Smooth muscle cell (in vitro differentiated cells): ENCODE data around the gene CLCN6. TPM values are rescaled to one million over a fixed set of nuclear protein-coding genes. Genes with fewer than 3 reads are reported as not detected.
A peak's percentile ranks its signal among the peaks of the same experiment; 100 is the strongest.

Experiments
- DNase-seq: peaks from one replicate; lab custom pipeline; 2025; ENCODE audit not compliant: unreplicated experiment; lab: John Stamatoyannopoulos, UW
- H2AFZ ChIP-seq: fragments of 200-600 bp; sonication (generic); 2 replicates; pipeline ENCODE4 v1.6.0; 2016; ENCODE audit warnings: antibody characterized with exemption, low read depth, mild to moderate bottlenecking
- H3F3A ChIP-seq: fragments of 200-600 bp; sonication (generic); 2 replicates; pipeline ENCODE4 v1.6.0; 2017; ENCODE audit warnings: antibody characterized with exemption, low read depth
- H3K27ac ChIP-seq: fragments of 200-600 bp; sonication (generic); 2 replicates; pipeline ENCODE4 v1.5.1; 2016; ENCODE audit warnings: low read depth, mild to moderate bottlenecking
- H3K27me3 ChIP-seq: fragments of 200-600 bp; sonication (generic); 2 replicates; pipeline ENCODE4 v1.6.1; 2016; ENCODE audit warnings: low read depth, mild to moderate bottlenecking
- H3K36me3 ChIP-seq: fragments of 200-600 bp; sonication (generic); 2 replicates; pipeline ENCODE4 v1.5.1; 2016; ENCODE audit warnings: low read depth
- H3K4me1 ChIP-seq: fragments of 200-600 bp; sonication (generic); 2 replicates; pipeline ENCODE4 v1.5.1; 2016; ENCODE audit warnings: low read depth
- H3K4me2 ChIP-seq: fragments of 200-600 bp; sonication (generic); 2 replicates; pipeline ENCODE4 v1.6.0; 2016; ENCODE audit warnings: mild to moderate bottlenecking
- H3K4me3 ChIP-seq: fragments of 200-600 bp; sonication (generic); 2 replicates; pipeline ENCODE4 v1.5.1; 2016; ENCODE audit warnings: mild to moderate bottlenecking
- H3K79me2 ChIP-seq: fragments of 200-600 bp; sonication (generic); 2 replicates; pipeline ENCODE4 v1.6.0; 2016; ENCODE audit warnings: low read depth, mild to moderate bottlenecking
- H3K9ac ChIP-seq: fragments of 200-600 bp; sonication (generic); 2 replicates; pipeline ENCODE4 v1.6.0; 2016; ENCODE audit warnings: low read depth
- H3K9me3 ChIP-seq: fragments of 200-600 bp; sonication (generic); replicated peaks from 2 replicates; pipeline ENCODE4 v1.5.1; 2016; ENCODE audit warnings: low read depth
- H4K20me1 ChIP-seq: fragments of 200-600 bp; sonication (generic); 2 replicates; pipeline ENCODE4 v1.6.0; 2016; ENCODE audit warnings: low read depth
- WGBS: methylation state at CpG from one replicate; pipeline ENCODE4 v1.1.7; 2016; ENCODE audit warnings: low lambda C conversion rate; 5-methylcytosine and 5-hydroxymethylcytosine counted together
- polyA plus RNA-seq: library from polyadenylated mRNA; unstranded; fragments of >200 nt; fragmentation: Nextera tagmentation; extraction: Ambion mirVana; gene quantifications from 2 replicates; pipeline ENCODE4 v1.2.1, GENCODE V29; 2016
- total RNA-seq: library from RNA; depleted of rRNA; stranded (reverse); fragments of >200 nt; gene quantifications from 2 replicates; pipeline ENCODE4 v1.2.3, GENCODE V29; 2014
- TF ChIP-seq, protein P1 (sequence below): fragments of 200-600 bp; sonication (generic); IDR thresholded peaks from 2 replicates; pipeline ENCODE4 v1.5.1; 2017; ENCODE audit warnings: borderline replicate concordance, mild to moderate bottlenecking, antibody characterized with exemption; ENCODE audit not compliant: insufficient read depth, poor library complexity, severe bottlenecking

Gene CLCN6
- total and polyA plus RNA-seq, 2 experiments from 2014 or later = 9.9 to 13.6 TPM

DNA sequence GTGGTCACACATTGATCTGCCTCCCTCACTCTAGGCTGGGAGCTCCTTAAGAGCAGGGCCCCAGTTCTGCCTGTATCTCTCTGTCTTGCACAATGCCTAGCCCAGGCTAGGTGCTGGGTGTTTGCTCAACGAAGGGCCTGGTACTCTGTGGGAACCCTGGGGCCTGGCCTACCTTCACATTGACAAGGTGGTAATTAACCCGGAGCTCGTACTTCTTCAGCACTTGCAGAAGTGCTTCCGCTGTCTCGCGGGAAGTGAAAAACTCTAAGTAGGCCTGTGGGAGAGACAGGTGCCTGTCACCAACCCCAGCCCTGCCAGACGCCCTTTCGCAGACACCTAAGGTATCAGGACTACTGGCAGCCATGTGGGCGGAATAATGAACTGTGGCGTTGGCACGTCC is 13.9 kb upstream of the CLCN6 start:
- no peak overlapping the region for H3K4me3 ChIP-seq
- H3K4me2 ChIP-seq = peak overlapping the region; percentile 1
- WGBS = 75% methylated on average over 11 of the region's 11 CpGs
- H4K20me1 ChIP-seq = no peaks in the 10 kb centered on the region
- H3K9ac ChIP-seq = peak overlapping the region; percentile 43
- H2AFZ ChIP-seq = no peak overlapping the region
- peak overlapping the region; percentile 71 for H3K27ac ChIP-seq
- no peaks in the 10 kb centered on the region for H3K27me3 ChIP-seq
- no peaks in the 10 kb centered on the region for H3K79me2 ChIP-seq
- TF ChIP-seq, protein P1, sequence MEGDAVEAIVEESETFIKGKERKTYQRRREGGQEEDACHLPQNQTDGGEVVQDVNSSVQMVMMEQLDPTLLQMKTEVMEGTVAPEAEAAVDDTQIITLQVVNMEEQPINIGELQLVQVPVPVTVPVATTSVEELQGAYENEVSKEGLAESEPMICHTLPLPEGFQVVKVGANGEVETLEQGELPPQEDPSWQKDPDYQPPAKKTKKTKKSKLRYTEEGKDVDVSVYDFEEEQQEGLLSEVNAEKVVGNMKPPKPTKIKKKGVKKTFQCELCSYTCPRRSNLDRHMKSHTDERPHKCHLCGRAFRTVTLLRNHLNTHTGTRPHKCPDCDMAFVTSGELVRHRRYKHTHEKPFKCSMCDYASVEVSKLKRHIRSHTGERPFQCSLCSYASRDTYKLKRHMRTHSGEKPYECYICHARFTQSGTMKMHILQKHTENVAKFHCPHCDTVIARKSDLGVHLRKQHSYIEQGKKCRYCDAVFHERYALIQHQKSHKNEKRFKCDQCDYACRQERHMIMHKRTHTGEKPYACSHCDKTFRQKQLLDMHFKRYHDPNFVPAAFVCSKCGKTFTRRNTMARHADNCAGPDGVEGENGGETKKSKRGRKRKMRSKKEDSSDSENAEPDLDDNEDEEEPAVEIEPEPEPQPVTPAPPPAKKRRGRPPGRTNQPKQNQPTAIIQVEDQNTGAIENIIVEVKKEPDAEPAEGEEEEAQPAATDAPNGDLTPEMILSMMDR = no peak
- DNase-seq = no peak
- H3K4me1 ChIP-seq = peaks cover 6% of the 10 kb centered on the region
- no peaks in the 10 kb centered on the region for H3K9me3 ChIP-seq
- H3K36me3 ChIP-seq = no peaks in the 10 kb centered on the region
- no peaks in the 10 kb centered on the region for H3F3A ChIP-seq

DNA sequence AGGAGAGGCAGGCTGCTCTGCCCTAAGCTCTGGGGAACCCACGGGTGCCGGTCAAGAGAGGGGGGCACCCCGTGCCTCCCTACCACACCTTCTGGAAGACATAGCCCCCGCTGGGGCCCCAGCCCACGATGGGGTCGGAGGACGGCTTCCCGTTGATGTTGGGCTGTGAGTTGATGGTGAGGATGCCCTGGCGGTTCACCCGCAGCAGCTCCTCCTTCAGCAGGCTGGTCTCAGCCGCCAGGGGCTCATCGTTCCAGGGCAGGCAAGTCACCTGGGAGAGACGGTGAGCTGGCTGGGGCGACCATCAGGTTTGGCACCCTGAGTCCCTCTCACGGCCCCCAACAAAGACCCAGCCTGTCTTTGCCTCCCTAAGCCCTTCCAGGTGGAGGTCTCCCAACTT is 12.2 kb upstream of the CLCN6 start:
- Histone ChIP-seq H4K20me1 (no peaks in the 10 kb centered on the region), H3K9ac (no peak overlapping the region), H3K36me3 (no peaks in the 10 kb centered on the region), H3K4me3 (no peak overlapping the region), H3F3A (no peaks in the 10 kb centered on the region), H3K4me1 (peaks cover 2% of the 10 kb centered on the region), H3K27me3 (no peaks in the 10 kb centered on the region), H2AFZ (no peak overlapping the region), H3K79me2 (no peaks in the 10 kb centered on the region), H3K9me3 (no peaks in the 10 kb centered on the region), H3K27ac (no peak overlapping the region), H3K4me2 (no peak overlapping the region)
- WGBS = 96% methylated on average over 15 of the region's 15 CpGs
- DNase-seq = no peak
- TF ChIP-seq, protein P1 = no peak

DNA sequence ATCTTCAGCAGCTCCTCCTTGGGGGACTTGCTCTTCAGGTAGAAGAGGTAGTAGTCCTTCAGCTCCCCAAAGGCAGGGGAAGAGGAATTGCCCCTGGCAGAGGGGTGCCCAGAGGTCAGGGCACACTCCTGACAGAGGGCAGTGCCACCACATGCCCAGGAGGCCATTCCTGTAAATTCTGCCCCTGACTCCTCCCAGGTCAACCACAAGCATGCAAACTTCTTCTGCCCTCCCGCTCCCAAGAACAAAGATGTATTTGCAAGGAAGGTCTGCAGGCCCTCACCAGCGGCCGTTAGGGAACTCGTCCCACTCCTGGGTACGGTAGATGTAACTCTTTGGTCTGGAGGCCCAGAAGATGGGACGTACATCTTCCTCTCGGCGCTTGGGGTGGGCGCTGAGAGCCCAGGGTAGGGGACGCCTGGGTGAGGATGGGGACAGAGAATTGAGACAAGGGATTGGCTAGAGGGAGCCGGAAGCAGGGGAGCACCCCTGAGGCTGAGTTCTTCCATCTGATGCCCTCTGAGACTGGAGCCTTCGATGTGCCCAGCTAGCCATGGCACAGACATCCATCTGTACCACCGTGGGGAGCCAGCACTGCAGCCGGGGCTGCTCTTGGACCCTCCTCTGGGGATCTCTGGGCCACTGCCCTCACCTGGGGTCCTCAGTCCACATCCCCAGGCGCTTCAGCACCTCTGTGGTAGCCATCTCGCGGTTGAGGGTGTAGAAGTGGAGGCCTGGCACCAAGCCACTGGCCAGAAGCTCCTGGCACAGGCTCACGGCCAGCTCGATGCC is 11.3 kb upstream of the CLCN6 start:
- Histone ChIP-seq H3K9me3 (no peaks in the 10 kb centered on the region), H3K79me2 (no peaks in the 10 kb centered on the region), H3K4me3 (no peak overlapping the region), H3K27ac (no peak overlapping the region), H3K4me2 (no peak overlapping the region), H3K36me3 (no peaks in the 10 kb centered on the region), H4K20me1 (no peaks in the 10 kb centered on the region), H3K9ac (no peak overlapping the region), H2AFZ (no peak overlapping the region), H3K4me1 (peaks cover 2% of the 10 kb centered on the region), H3K27me3 (no peaks in the 10 kb centered on the region), H3F3A (no peaks in the 10 kb centered on the region)
- 95% methylated on average over 19 of the region's 19 CpGs for WGBS
- TF ChIP-seq, protein P1 = no peak
- no peak for DNase-seq
